Testis (tissue), 5 donors: ENCODE data around the gene IGSF8. TPM values are rescaled to one million over a fixed set of nuclear protein-coding genes. Genes with fewer than 3 reads are reported as not detected.

Source experiments
- DNase-seq: peaks from one replicate; pipeline ENCODE4 v3.0.0-alpha.2; 2019
- H3K27ac ChIP-seq, 2 donors: fragments of 200-600 bp; sonication (generic); one replicate each; pipeline ENCODE4 v1.5.1; 2019
- H3K27me3 ChIP-seq: fragments of 200-600 bp; sonication (generic); one replicate; pipeline ENCODE4 v1.5.1; 2019
- H3K36me3 ChIP-seq: fragments of 200-600 bp; sonication (generic); one replicate; pipeline ENCODE4 v1.5.1; 2017; ENCODE audit warnings: low read depth; ENCODE audit errors: missing control alignments
- H3K4me1 ChIP-seq: fragments of 200-600 bp; sonication (generic); one replicate; pipeline ENCODE4 v1.5.1; 2019
- H3K4me3 ChIP-seq, 2 donors: fragments of 200-600 bp; sonication (generic); one replicate each; pipeline ENCODE4 v1.5.1; 2017 to 2019
- H3K9me3 ChIP-seq: fragments of 200-600 bp; sonication (generic); one replicate; pipeline ENCODE4 v1.5.1; 2017
- POLR2A ChIP-seq: fragments of 450-650 bp; IDR thresholded peaks from one replicate; pipeline ENCODE4 v1.6.1; 2017; ENCODE audit warnings: antibody characterized with exemption, mild to moderate bottlenecking, moderate library complexity
- WGBS, 2 donors: methylation state at CpG; one replicate each; pipeline ENCODE4 v1.1.5; 2018; 5-methylcytosine and 5-hydroxymethylcytosine counted together
- intact Hi-C: fragments of 100-400 bp; cut with DNase I; formaldehyde crosslinking; loops from one replicate; pipeline ENCODE4 v1.15.1; 2023; ENCODE audit warnings: low total_unique reads
- long read RNA-seq, 2 donors: transcript quantifications; one replicate each; lab custom pipeline, GENCODE V29; 2026
- polyA plus RNA-seq: library from polyadenylated mRNA; stranded (reverse); fragments of 350-450 nt; fragmentation: Illumina TruSeq; extraction: RNeasy Lipid Tissue Mini Kit (QIAGEN cat#74804); gene quantifications from one replicate; pipeline ENCODE4 v1.2.3, GENCODE V29; 2014; ENCODE audit warnings: low read depth, low replicate concordance; ENCODE audit not compliant: insufficient read depth
- total RNA-seq, 2 donors: library from RNA; depleted of rRNA; stranded (reverse); fragments of >200 nt; gene quantifications; one replicate each; pipeline ENCODE4 v1.2.3, GENCODE V29; 2016
- TF ChIP-seq, protein P1 (sequence below), 3 experiments: fragments of 450-650 bp in 2 of 3; fragments of 200-600 bp in 1 of 3; sonication (generic) in 1 of 3; IDR thresholded peaks; one replicate each; pipeline ENCODE4 v1.5.1; 2016 to 2019; ENCODE audit warnings: antibody characterized with exemption in 3 of 3, mild to moderate bottlenecking in 2 of 3, moderate library complexity in 1 of 3

IGSF8 gene, protein sequence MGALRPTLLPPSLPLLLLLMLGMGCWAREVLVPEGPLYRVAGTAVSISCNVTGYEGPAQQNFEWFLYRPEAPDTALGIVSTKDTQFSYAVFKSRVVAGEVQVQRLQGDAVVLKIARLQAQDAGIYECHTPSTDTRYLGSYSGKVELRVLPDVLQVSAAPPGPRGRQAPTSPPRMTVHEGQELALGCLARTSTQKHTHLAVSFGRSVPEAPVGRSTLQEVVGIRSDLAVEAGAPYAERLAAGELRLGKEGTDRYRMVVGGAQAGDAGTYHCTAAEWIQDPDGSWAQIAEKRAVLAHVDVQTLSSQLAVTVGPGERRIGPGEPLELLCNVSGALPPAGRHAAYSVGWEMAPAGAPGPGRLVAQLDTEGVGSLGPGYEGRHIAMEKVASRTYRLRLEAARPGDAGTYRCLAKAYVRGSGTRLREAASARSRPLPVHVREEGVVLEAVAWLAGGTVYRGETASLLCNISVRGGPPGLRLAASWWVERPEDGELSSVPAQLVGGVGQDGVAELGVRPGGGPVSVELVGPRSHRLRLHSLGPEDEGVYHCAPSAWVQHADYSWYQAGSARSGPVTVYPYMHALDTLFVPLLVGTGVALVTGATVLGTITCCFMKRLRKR
- 100 to 1,000 TPM; 104 to 119 TPM for total RNA-seq
- polyA plus RNA-seq, result 79.8 TPM
- long read RNA-seq, donor 1, transcript IGSF8-201 (7 exons, 2,343 nt), result major isoform, 5 of 13 reads
- long read RNA-seq, donor 1, partial matches to known transcripts, result 7 of 13 reads
- long read RNA-seq, donor 1, other reads (novel, unspliced or antisense), result 0 of 13 reads
- long read RNA-seq, donor 2, partial matches to known transcripts, result 0 of 5 reads
- long read RNA-seq, donor 2, other reads (novel, unspliced or antisense), result 0 of 5 reads

DNA sequence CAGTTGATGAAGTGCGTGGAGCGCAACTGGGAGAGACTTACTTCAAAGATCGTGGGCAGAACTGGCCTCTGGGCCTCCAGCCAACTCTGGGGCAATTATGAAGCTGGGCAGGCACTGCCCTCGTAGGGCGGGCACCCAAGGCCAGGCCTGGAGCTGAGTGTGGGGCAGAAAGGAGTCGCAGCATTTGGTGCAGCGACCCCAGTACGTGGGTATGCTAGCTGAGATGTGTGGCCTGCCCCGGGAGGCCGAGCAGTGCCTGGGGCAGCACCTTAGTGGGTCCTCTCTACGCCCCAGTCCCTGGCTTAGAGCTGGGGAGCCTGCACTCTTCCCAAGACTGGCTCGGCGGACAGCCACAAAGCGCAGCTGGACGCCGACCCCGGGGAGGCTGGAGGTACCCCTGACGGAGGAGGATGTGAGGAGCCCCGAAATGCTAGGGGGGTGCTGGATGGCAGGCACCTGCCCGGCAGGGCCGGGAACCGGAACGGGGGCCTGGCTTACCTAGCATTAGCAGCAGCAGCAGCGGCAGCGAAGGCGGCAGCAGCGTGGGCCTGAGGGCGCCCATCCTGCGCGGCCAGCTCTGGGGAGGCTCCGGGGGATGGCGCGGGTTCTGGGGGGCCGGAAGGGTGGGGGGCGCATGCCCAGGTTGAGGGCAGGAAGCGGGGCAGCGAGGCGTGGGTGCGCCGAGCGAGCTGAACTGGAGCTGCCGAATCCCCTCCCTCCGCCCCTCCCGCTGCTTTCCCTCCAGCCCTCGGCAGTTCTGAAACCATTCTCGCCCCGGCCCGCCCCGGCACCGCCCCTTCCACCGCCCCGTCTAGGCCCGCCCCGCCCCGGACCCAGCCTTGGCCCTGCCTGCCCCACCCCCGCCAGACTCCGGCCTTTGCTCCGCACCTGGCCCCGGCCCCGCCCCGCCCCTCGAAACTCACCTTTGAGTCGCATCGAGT lies at the start of gene IGSF8:
TSS of gene IGSF8 (minus strand) at position 709 of the 941 bp plus-strand sequence. CDS start at position 562, 147 bp downstream.
- 1 to 5% methylated on average over 9 to 35 of the region's 64 CpGs for WGBS, 2 donors
- intact Hi-C loops, result no loop called here
- Histone ChIP-seq H3K4me1 (peaks cover 38% of the 10 kb centered on the region), H3K27me3 (no peaks in the 10 kb centered on the region), H3K9me3 (no peaks in the 10 kb centered on the region), H3K4me3 (peak within 1 kb of the TSS; percentile 78 to 94), H3K36me3 (no peaks in the 10 kb centered on the region), H3K27ac (peak within 1 kb of the TSS; percentile 89 to 92)
- TF ChIP-seq, protein P1, sequence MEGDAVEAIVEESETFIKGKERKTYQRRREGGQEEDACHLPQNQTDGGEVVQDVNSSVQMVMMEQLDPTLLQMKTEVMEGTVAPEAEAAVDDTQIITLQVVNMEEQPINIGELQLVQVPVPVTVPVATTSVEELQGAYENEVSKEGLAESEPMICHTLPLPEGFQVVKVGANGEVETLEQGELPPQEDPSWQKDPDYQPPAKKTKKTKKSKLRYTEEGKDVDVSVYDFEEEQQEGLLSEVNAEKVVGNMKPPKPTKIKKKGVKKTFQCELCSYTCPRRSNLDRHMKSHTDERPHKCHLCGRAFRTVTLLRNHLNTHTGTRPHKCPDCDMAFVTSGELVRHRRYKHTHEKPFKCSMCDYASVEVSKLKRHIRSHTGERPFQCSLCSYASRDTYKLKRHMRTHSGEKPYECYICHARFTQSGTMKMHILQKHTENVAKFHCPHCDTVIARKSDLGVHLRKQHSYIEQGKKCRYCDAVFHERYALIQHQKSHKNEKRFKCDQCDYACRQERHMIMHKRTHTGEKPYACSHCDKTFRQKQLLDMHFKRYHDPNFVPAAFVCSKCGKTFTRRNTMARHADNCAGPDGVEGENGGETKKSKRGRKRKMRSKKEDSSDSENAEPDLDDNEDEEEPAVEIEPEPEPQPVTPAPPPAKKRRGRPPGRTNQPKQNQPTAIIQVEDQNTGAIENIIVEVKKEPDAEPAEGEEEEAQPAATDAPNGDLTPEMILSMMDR (IDR thresholded peaks at IDR 0.05), result no peak
- TF ChIP-seq POLR2A, result no peak
- DNase-seq, result peak; percentile 90

DNA sequence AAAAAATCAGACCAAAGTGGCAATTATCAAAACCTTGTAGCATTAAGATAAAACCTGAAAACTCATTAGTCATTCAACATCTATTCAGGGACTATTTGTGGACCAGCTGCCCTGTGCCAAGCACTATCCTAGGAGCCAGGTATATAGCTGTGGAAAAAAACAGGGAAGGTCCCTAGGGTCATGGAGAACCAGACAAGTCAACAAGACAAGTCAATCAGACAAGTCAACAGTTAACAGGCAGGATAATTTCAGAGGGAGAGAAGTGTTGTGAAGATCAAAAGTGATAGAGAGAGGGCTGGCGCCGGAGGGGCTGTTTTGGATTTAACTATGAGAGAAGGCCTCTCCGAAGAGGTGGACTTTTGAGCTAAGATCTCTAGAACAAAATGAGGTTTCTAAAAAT lies 49.7 kb upstream of the IGSF8 start:
- DNase-seq, result no peak
- Histone ChIP-seq H3K4me3 (no peak overlapping the region), H3K9me3 (no peaks in the 10 kb centered on the region), H3K4me1 (no peaks in the 10 kb centered on the region), H3K27me3 (no peaks in the 10 kb centered on the region), H3K27ac (no peak overlapping the region), H3K36me3 (no peaks in the 10 kb centered on the region)
- intact Hi-C loops, result no loop called here
- WGBS, 2 donors, result 87 to 94% methylated on average over 3 of the region's 3 CpGs
- TF ChIP-seq, protein P1 (IDR thresholded peaks at IDR 0.05), result no peak
- no peak for TF ChIP-seq POLR2A

DNA sequence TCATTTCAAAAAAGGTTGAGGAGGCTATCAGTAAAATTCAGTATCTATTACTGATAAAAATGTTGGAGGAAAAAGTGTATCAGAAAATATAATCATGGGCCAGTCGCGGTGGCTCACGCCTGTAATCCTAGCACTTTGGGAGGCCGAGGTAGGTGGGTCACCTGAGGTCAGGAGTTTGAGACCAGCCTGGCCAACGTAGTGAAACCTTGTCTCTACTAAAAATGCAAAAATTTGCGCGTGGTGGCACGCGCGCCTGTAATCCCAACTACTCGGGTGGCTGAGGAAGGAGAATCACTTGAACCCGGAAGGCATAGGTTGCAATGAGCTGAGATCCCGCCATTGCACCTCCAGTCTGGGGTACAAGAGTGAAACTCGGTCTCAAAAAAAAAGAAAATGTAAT lies 47.7 kb upstream of the IGSF8 start:
- Histone ChIP-seq H3K27ac (no peak overlapping the region), H3K9me3 (no peaks in the 10 kb centered on the region), H3K4me1 (no peaks in the 10 kb centered on the region), H3K27me3 (no peaks in the 10 kb centered on the region), H3K36me3 (no peaks in the 10 kb centered on the region), H3K4me3 (no peak overlapping the region)
- intact Hi-C loops, result no loop called here
- DNase-seq, result no peak
- 86 to 90% methylated on average over 14 of the region's 14 CpGs for WGBS, 2 donors
- no peak for TF ChIP-seq POLR2A
- TF ChIP-seq, protein P1 (IDR thresholded peaks at IDR 0.05), result no peak

DNA sequence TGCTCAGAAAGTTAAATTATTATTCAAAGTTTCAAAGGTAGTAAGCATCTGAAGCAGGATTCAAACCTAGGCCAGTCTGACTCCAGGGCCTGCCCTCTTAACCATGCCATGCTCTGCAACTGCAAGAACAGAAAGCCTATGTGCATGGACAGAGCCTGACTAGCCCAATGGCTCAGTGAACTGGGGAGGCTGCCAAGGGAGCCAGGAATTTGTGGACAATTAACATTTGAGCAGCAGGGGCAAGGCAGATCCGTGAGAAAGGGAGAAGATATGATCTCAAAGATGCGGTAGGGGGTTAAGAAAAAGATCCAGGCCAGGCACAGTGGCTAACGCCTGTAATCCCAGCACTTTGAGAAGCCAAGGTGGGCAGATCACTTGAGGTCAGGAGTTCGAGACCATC lies 46.5 kb upstream of the IGSF8 start:
- no peaks in the 10 kb centered on the region for H3K4me1 ChIP-seq
- DNase-seq, result no peak
- TF ChIP-seq POLR2A, result no peak
- TF ChIP-seq, protein P1 (IDR thresholded peaks at IDR 0.05), result no peak
- H3K36me3 ChIP-seq, result no peaks in the 10 kb centered on the region
- 67 to 71% methylated on average over 4 of the region's 4 CpGs for WGBS, 2 donors
- H3K9me3 ChIP-seq, result no peaks in the 10 kb centered on the region
- no peak overlapping the region for H3K4me3 ChIP-seq
- intact Hi-C loops, result no loop called here
- no peak overlapping the region for H3K27ac ChIP-seq
- H3K27me3 ChIP-seq, result no peaks in the 10 kb centered on the region
